B cell (primary cell): ENCODE results near the gene TMC8. TPM values are rescaled to one million over a fixed set of nuclear protein-coding genes. Genes with fewer than 3 reads are reported as not detected.

Experiments
- ATAC-seq: fragments of 200-7000 bp; cut with Tn5 transposase; one replicate; pipeline ENCODE4 v1.10.0; 2021; ENCODE audit warnings: low read depth, mild to moderate bottlenecking, moderate number of reproducible peaks, moderate library complexity
- CTCF ChIA-PET: fragments of 350-600 bp; sonication (Branson Sonifier 250); formaldehyde crosslinking; loops from one replicate; lab custom pipeline; 2021; ENCODE audit warnings: antibody characterized with exemption, inconsistent platforms; lab: Charles Lee
- POLR2A ChIA-PET: fragments of 350-600 bp; sonication (Branson Sonifier 250); formaldehyde crosslinking; loops from one replicate; lab custom pipeline; 2021; ENCODE audit warnings: antibody characterized with exemption; lab: Charles Lee
- DNase-seq: peaks from one replicate; pipeline ENCODE4 v3.0.0; 2013
- H2AFZ ChIP-seq: 2 replicates; pipeline ENCODE4 v1.6.1; 2012; ENCODE audit warnings: mild to moderate bottlenecking, low read depth, low read length; ENCODE audit not compliant: insufficient read depth, poor library complexity, severe bottlenecking
- H3K27ac ChIP-seq, 2 donors: 1 replicate in 1 of 2; 2 replicates in 1 of 2; pipeline ENCODE4 v1.5.1; 2012 to 2013; ENCODE audit warnings: low read length in 2 of 2, mild to moderate bottlenecking in 2 of 2, moderate library complexity in 1 of 2
- H3K27me3 ChIP-seq, 4 experiments: fragments of 200-600 bp in 1 of 4; sonication (generic) in 1 of 4; replicated peaks in 1 of 4; 1 replicate in 2 of 4; 2 replicates in 2 of 4; pipeline versions ENCODE4 v1.6.1 to v1.7.0; 2013 to 2016; ENCODE audit warnings: low read length in 3 of 4, mild to moderate bottlenecking in 2 of 4, mixed read lengths in 1 of 4, moderate library complexity in 1 of 4; ENCODE audit not compliant: insufficient read depth in 4 of 4, control insufficient read depth in 3 of 4; ENCODE audit errors: control extremely low read depth in 1 of 4
- H3K36me3 ChIP-seq, 2 experiments: replicated peaks in 1 of 2; 1 replicate in 1 of 2; 2 replicates in 1 of 2; pipeline versions ENCODE4 v1.6.1 to v1.7.1; 2013; ENCODE audit warnings: low read length in 1 of 2; ENCODE audit not compliant: insufficient read depth in 2 of 2, control insufficient read depth in 1 of 2; ENCODE audit errors: control extremely low read depth in 1 of 2, extremely low read depth in 1 of 2
- H3K4me1 ChIP-seq, 2 donors: fragments of 200-600 bp in 1 of 2; sonication (generic) in 1 of 2; 1 replicate in 1 of 2; 2 replicates in 1 of 2; pipeline versions ENCODE4 v1.5.1 to v1.6.1; 2013 to 2017; ENCODE audit warnings: low read length in 2 of 2; ENCODE audit not compliant: control insufficient read depth in 2 of 2, insufficient read depth in 2 of 2
- H3K4me2 ChIP-seq: replicated peaks from 2 replicates; pipeline ENCODE3; 2012; ENCODE audit warnings: mild to moderate bottlenecking, low read depth, low read length; ENCODE audit not compliant: poor library complexity, severe bottlenecking
- H3K4me3 ChIP-seq, 5 experiments: fragments of 200-600 bp in 1 of 5; sonication (generic) in 1 of 5; 1 replicate in 3 of 5; 2 replicates in 2 of 5; pipeline versions ENCODE4 v1.5.1 to v1.7.0; 2011 to 2016; ENCODE audit warnings: low read length in 4 of 5, mild to moderate bottlenecking in 4 of 5, low read depth in 2 of 5, control low read depth in 1 of 5, moderate library complexity in 1 of 5; ENCODE audit not compliant: insufficient read depth in 1 of 5; ENCODE audit errors: control extremely low read depth in 1 of 5, extremely low read depth in 1 of 5
- H3K79me2 ChIP-seq: fragments of 200-600 bp; sonication (generic); one replicate; pipeline ENCODE4 v1.6.0; 2016; ENCODE audit warnings: low read length; ENCODE audit not compliant: control insufficient read depth, insufficient read depth
- H3K9ac ChIP-seq: fragments of 200-600 bp; sonication (generic); 2 replicates; pipeline ENCODE4 v1.6.1; 2017; ENCODE audit warnings: mild to moderate bottlenecking, low read length, moderate library complexity
- H3K9me3 ChIP-seq, 3 donors: one replicate each; pipeline versions ENCODE4 v1.6.1 to v1.7.1; 2013; ENCODE audit warnings: low read length in 2 of 3; ENCODE audit not compliant: control insufficient read depth in 2 of 3, insufficient read depth in 1 of 3; ENCODE audit errors: control extremely low read depth in 1 of 3
- H4K20me1 ChIP-seq: 2 replicates; pipeline ENCODE4 v1.6.0; 2012; ENCODE audit warnings: mild to moderate bottlenecking, low read length; ENCODE audit not compliant: insufficient read depth, control insufficient read depth, poor library complexity, severe bottlenecking
- H3K27ac Mint-ChIP-seq: one replicate; pipeline ENCODE4 v1.8.0; 2021; ENCODE audit warnings: mixed read lengths
- H3K27me3 Mint-ChIP-seq: one replicate; pipeline ENCODE4 v1.8.0; 2021; ENCODE audit warnings: mixed read lengths
- H3K4me1 Mint-ChIP-seq: one replicate; pipeline ENCODE4 v1.8.0; 2021; ENCODE audit warnings: mixed read lengths
- H3K4me3 Mint-ChIP-seq: one replicate; pipeline ENCODE4 v1.8.0; 2021; ENCODE audit warnings: mixed read lengths
- H3K9me3 Mint-ChIP-seq: one replicate; pipeline ENCODE4 v1.8.0; 2022; ENCODE audit warnings: mixed read lengths; ENCODE audit not compliant: insufficient read depth
- EZH2 ChIP-seq: IDR thresholded peaks from 2 replicates; pipeline ENCODE4 v1.6.1; 2012; ENCODE audit warnings: borderline replicate concordance, low read depth, mild to moderate bottlenecking, moderate library complexity, low read length; ENCODE audit not compliant: insufficient read depth, poor library complexity, severe bottlenecking
- WGBS: methylation state at CpG from one replicate; pipeline ENCODE4 v1.1.5; 2013; ENCODE audit warnings: missing lambda C conversion rate; ENCODE audit not compliant: insufficient coverage; 5-methylcytosine and 5-hydroxymethylcytosine counted together
- intact Hi-C: fragments of 100-400 bp; cut with micrococcal nuclease; formaldehyde crosslinking; loops from one replicate; pipeline ENCODE4 v1.10.0; 2022
- polyA plus RNA-seq: library from polyadenylated mRNA; depleted of rRNA; stranded (reverse); fragments of >200 nt; gene quantifications from 2 replicates; pipeline ENCODE4 v1.2.3, GENCODE V29; 2012
- total RNA-seq, 2 donors: library from RNA; stranded (reverse); fragments of 120-200 nt in 1 of 2; gene quantifications; 1 replicate in 1 of 2; 2 replicates in 1 of 2; pipeline versions ENCODE4 v1.2.3 to v1.2.4, GENCODE V29; 2013 to 2022
- TF ChIP-seq, protein P1 (sequence below): fragments of 200-600 bp; IDR thresholded peaks from one replicate; pipeline ENCODE4 v1.8.0; 2022; ENCODE audit warnings: antibody characterized with exemption, mild to moderate bottlenecking

Gene TMC8
- total and polyA plus RNA-seq, 2 donors (not counting 1 experiment from before 2014, with no cell fraction given) = 235 to 352 TPM

DNA sequence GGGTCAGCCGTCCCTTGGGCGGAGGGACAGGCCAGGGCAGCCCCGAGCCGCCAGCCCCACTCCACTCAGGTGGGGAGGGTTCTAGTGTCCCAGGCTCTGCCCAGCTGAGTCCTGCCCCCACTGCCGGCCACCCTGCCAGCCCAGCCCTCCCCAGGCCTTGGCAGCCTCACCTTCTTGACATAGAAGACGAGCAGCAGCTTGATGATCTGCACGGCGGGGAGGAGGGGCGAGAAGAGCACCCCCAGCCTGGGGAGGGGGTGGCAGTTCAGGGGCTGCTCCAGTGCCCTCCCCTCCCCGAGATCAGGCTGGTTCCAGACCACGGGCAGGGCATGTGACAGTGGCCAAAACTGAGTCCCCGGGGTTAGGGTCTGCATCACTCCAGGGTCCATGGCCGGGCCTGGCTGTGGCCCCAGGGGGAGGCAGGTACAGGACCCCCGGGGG lies 11.8 kb upstream of the TMC8 start:
- Histone ChIP-seq H3K4me2 (no peak overlapping the region), H3K36me3 (peaks cover 7 to 83% of the 10 kb centered on the region in 2 experiments), H3K9me3 (no peaks in the 10 kb centered on the region), H3K27me3 (no peaks in the 10 kb centered on the region), H3K27ac (no peak overlapping the region), H3K9ac (no peak overlapping the region), H3K4me1 (peaks cover 33 to 39% of the 10 kb centered on the region in 2 donors), H2AFZ (no peak overlapping the region), H3K79me2 (peaks cover 39% of the 10 kb centered on the region), H3K4me3 (no peak overlapping the region), H4K20me1 (peaks cover 82% of the 10 kb centered on the region)
- Mint-ChIP-seq H3K9me3 (no peaks in the 10 kb centered on the region), H3K27ac (peak overlapping the region; percentile 61), H3K4me3 (no peak overlapping the region), H3K4me1 (peaks cover 45% of the 10 kb centered on the region), H3K27me3 (no peaks in the 10 kb centered on the region)
- no peak for ATAC-seq
- TF ChIP-seq, protein P1, sequence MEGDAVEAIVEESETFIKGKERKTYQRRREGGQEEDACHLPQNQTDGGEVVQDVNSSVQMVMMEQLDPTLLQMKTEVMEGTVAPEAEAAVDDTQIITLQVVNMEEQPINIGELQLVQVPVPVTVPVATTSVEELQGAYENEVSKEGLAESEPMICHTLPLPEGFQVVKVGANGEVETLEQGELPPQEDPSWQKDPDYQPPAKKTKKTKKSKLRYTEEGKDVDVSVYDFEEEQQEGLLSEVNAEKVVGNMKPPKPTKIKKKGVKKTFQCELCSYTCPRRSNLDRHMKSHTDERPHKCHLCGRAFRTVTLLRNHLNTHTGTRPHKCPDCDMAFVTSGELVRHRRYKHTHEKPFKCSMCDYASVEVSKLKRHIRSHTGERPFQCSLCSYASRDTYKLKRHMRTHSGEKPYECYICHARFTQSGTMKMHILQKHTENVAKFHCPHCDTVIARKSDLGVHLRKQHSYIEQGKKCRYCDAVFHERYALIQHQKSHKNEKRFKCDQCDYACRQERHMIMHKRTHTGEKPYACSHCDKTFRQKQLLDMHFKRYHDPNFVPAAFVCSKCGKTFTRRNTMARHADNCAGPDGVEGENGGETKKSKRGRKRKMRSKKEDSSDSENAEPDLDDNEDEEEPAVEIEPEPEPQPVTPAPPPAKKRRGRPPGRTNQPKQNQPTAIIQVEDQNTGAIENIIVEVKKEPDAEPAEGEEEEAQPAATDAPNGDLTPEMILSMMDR = no peak
- no peak for TF ChIP-seq EZH2
- peak; percentile 10 for DNase-seq
- ChIA-PET CTCF (interaction anchor here (0.7 to 13.9 kb wide), 3 partner anchors 16 to 55 kb away, joined by 3 to 169 read pairs (median 3); partner anchors contain the start of gene SYNGR2), POLR2A (interaction anchor here (1.2 to 1.9 kb wide), 2 partner anchors 10 to 56 kb away, joined by 5 to 12 read pairs; partner anchors contain the start of gene TMC6)
- 96% methylated on average over 14 of the region's 14 CpGs for WGBS
- intact Hi-C loops = loop anchor here (10.0 kb wide), 1 partner anchor 306 kb away; no protein-coding TSS in a partner anchor

DNA sequence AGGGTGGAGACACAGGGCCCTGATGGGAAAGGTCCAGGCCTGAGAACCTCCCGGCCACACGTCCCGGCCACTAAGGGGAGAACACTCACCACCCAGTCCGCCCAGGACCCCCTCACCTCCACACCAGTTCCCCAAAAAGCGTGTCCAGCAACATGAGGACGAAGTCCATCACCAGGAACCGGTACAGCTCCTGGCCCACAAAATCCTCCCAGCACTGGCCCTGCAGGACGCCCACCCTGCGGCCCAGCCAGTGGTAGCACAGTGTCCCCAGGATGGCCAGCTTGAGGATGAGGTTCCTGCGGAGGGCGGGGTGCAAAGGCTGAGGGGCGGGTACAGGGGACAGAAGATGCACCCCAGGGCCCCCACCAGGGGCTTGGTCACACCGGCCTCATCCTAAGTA lies 10.0 kb upstream of the TMC8 start:
- no peaks in the 10 kb centered on the region for H3K9me3 Mint-ChIP-seq
- intact Hi-C loops = no loop called here
- peaks cover 84% of the 10 kb centered on the region for H4K20me1 ChIP-seq
- peaks cover 52% of the 10 kb centered on the region for H3K4me1 Mint-ChIP-seq
- peaks cover 8 to 84% of the 10 kb centered on the region in 2 experiments for H3K36me3 ChIP-seq
- peaks cover 54% of the 10 kb centered on the region for H3K79me2 ChIP-seq
- peak overlapping the region; percentile 76 for H3K27ac Mint-ChIP-seq
- H3K4me1 ChIP-seq = peaks cover 50 to 51% of the 10 kb centered on the region in 2 donors
- ATAC-seq (no peak), DNase-seq (peak; percentile 15)
- peak overlapping the region in 1 of 2 donors; percentile 54 for H3K27ac ChIP-seq
- WGBS = 96% methylated on average over 12 of the region's 13 CpGs
- CTCF ChIA-PET = interaction anchor here (0.7 to 13.9 kb wide), 5 partner anchors 8 to 127 kb away, joined by 3 to 169 read pairs (median 5); partner anchors contain the start of genes SYNGR2 and TMC8
- no peak overlapping the region for H3K9ac ChIP-seq
- TF ChIP-seq, protein P1 = no peak
- H3K27me3 Mint-ChIP-seq = no peaks in the 10 kb centered on the region
- H3K4me2 ChIP-seq = peak overlapping the region; percentile 77
- H3K9me3 ChIP-seq = no peaks in the 10 kb centered on the region
- H3K27me3 ChIP-seq = no peaks in the 10 kb centered on the region
- H2AFZ ChIP-seq = no peak overlapping the region
- no peak overlapping the region for H3K4me3 ChIP-seq
- POLR2A ChIA-PET = interaction anchor here (0.6 to 5.5 kb wide), 6 partner anchors 8 to 1622 kb away, joined by 3 to 31 read pairs (median 6); partner anchors contain the start of gene TMC6
- no peak overlapping the region for H3K4me3 Mint-ChIP-seq
